Activated CD4-positive, CD25-positive, alpha-beta regulatory T cell treated with anti-CD3 and anti-CD28 coated beads, Interleukin-2, amount 50 U/mL, for 24 hours (primary cell): ENCODE results near the gene C19orf38.
A peak's percentile ranks its signal among the peaks of the same experiment; 100 is the strongest.
"Not testable (repeated sequence)": the region's sequence is repeated elsewhere in the genome, so short reads cannot be mapped to it uniquely, and the experiment has no call there.

Experiments
- ATAC-seq, 2 donors: fragments of 150-1000 bp; cut with Tn5 transposase; one replicate each; pipeline ENCODE4 v1.10.0; 2021; ENCODE audit warnings: mild to moderate bottlenecking in 1 of 2, moderate library complexity in 1 of 2

The C19orf38 gene

GRCh38 chr19:10823690-10824089 is 24.5 kb upstream of the C19orf38 start:
- ATAC-seq = no peak

- no peak for ATAC-seq
Observed at GRCh38 chr19:10826231-10826630, 22.0 kb upstream of the C19orf38 start.

- ATAC-seq = no peak
Observed at GRCh38 chr19:10826846-10827245, 21.4 kb upstream of the C19orf38 start.

GRCh38 chr19:10828981-10829821 is 19.0 kb upstream of the C19orf38 start:
- ATAC-seq = no peak

GRCh38 chr19:10829967-10830366 is 18.2 kb upstream of the C19orf38 start:
- no peak for ATAC-seq

- no peak for ATAC-seq
Observed at GRCh38 chr19:10830370-10830769, 17.8 kb upstream of the C19orf38 start.

- no peak for ATAC-seq
Observed at GRCh38 chr19:10830931-10831779, 17.1 kb upstream of the C19orf38 start.

- no peak for ATAC-seq
Observed at GRCh38 chr19:10831987-10832938, 16.0 kb upstream of the C19orf38 start.

- no peak for ATAC-seq
Observed at GRCh38 chr19:10832939-10833296, 15.3 kb upstream of the C19orf38 start.

- ATAC-seq = no peak
Observed at GRCh38 chr19:10835089-10835753, 13.0 kb upstream of the C19orf38 start.

GRCh38 chr19:10835754-10836478 is 12.3 kb upstream of the C19orf38 start, which contains the start of gene TMED1:
Gene TMED1 (minus strand): TSS chr19:10836212. CDS start chr19:10836191, 21 bp downstream.
- peak; percentile 90 to 93 for ATAC-seq

GRCh38 chr19:10836479-10837330 is 11.5 kb upstream of the C19orf38 start:
- peak; percentile 36 to 46 for ATAC-seq

GRCh38 chr19:10837649-10838048 is 10.6 kb upstream of the C19orf38 start:
- ATAC-seq = not testable (repeated sequence)

- no peak for ATAC-seq
Observed at GRCh38 chr19:10838377-10838776, 9.8 kb upstream of the C19orf38 start.

- ATAC-seq = no peak
Observed at GRCh38 chr19:10839114-10840050, 8.8 kb upstream of the C19orf38 start.

GRCh38 chr19:10842788-10843187 is 5.4 kb upstream of the C19orf38 start:
- no peak for ATAC-seq

- no peak for ATAC-seq
Observed at GRCh38 chr19:10846500-10847202, 1.6 kb upstream of the C19orf38 start.

GRCh38 chr19:10850631-10851030 is 2.4 kb downstream of the C19orf38 start:
- no peak for ATAC-seq
